Sigmoid colon (tissue), 7 donors: ENCODE results near the gene ROBO3. TPM values are rescaled to one million over a fixed set of nuclear protein-coding genes. Genes with fewer than 3 reads are reported as not detected.
A peak's percentile ranks its signal among the peaks of the same experiment; 100 is the strongest.

Source experiments
- DNase-seq: peaks from one replicate; pipeline ENCODE4 v3.0.0-alpha.2; 2019
- H3K27ac ChIP-seq, 4 donors: fragments of 200-600 bp; sonication (generic); one replicate each; pipeline ENCODE4 v1.5.1; 2016 to 2019; ENCODE audit warnings: mild to moderate bottlenecking in 1 of 4
- H3K27me3 ChIP-seq, 3 donors: fragments of 200-600 bp; sonication (generic); one replicate each; pipeline ENCODE4 v1.5.1; 2019; ENCODE audit warnings: mild to moderate bottlenecking in 1 of 3
- H3K36me3 ChIP-seq, 4 donors: fragments of 200-600 bp; sonication (generic); one replicate each; pipeline ENCODE4 v1.5.1; 2016 to 2019
- H3K4me1 ChIP-seq, 4 donors: fragments of 200-600 bp; sonication (generic); one replicate each; pipeline ENCODE4 v1.5.1; 2017 to 2019
- H3K4me3 ChIP-seq, 4 donors: fragments of 200-600 bp; sonication (generic); one replicate each; pipeline ENCODE4 v1.5.1; 2017 to 2019; ENCODE audit warnings: mild to moderate bottlenecking in 2 of 4, moderate library complexity in 1 of 4
- H3K9me3 ChIP-seq, 4 donors: fragments of 200-600 bp in 3 of 4; sonication (generic) in 3 of 4; one replicate each; pipeline versions ENCODE4 v1.5.1 to v1.6.1; 2013 to 2019
- CTCF ChIP-seq, 4 experiments: fragments of 450-650 bp in 3 of 4; fragments of 200-600 bp in 1 of 4; IDR thresholded peaks; one replicate each; pipeline ENCODE4 v1.5.1; 2016 to 2019; ENCODE audit warnings: antibody characterized with exemption in 4 of 4, mild to moderate bottlenecking in 3 of 4, moderate library complexity in 2 of 4
- EP300 ChIP-seq, 4 donors: sonication (generic); formaldehyde crosslinking; IDR thresholded peaks; one replicate each; pipeline ENCODE4 v1.6.1; 2017; ENCODE audit warnings: antibody characterized with exemption in 4 of 4
- POLR2A ChIP-seq, 2 donors: fragments of 450-650 bp; IDR thresholded peaks; one replicate each; pipeline ENCODE4 v1.6.1; 2016; ENCODE audit warnings: antibody characterized with exemption in 2 of 2, mild to moderate bottlenecking in 2 of 2, moderate library complexity in 2 of 2
- POLR2AphosphoS5 ChIP-seq, 4 donors: sonication (generic); formaldehyde crosslinking; IDR thresholded peaks; one replicate each; pipeline ENCODE4 v1.6.1; 2017; ENCODE audit warnings: antibody characterized with exemption in 4 of 4
- WGBS, 2 donors: extraction: QIAGEN DNeasy Blood & Tissue Kit; methylation state at CpG; one replicate each; pipeline ENCODE4 v1.1.7; 2013; 5-methylcytosine and 5-hydroxymethylcytosine counted together
- intact Hi-C: fragments of 100-400 bp; cut with DNase I; formaldehyde crosslinking; loops from one replicate; pipeline ENCODE4 v1.15.1; 2023
- polyA plus RNA-seq, 3 donors: library from polyadenylated mRNA; stranded (reverse); fragments of 200-250 nt; gene quantifications; one replicate each; pipeline ENCODE4 v1.2.3, GENCODE V29; 2013
- total RNA-seq, 4 donors: library from RNA; depleted of rRNA; stranded (reverse); fragments of >200 nt; gene quantifications; one replicate each; pipeline ENCODE4 v1.1.0, GENCODE V29; 2016
- donor health status: healthy with polysubstance abuse.
- donor health status: Bipolar disorder and iron deficiency.
- donor health status: healthy.

Gene ROBO3
- total and polyA plus RNA-seq, 7 donors, result 1.6 to 37.7 (median 9.1) TPM

GRCh38 chr11:124890151-124890550 lies 24.9 kb downstream of the ROBO3 start:
- H3K4me3 ChIP-seq, result no peak overlapping the region
- DNase-seq, result no peak
- H3K27me3 ChIP-seq, result peaks cover 0 to 39% (median 9%) of the 10 kb centered on the region in 3 donors
- TF ChIP-seq POLR2AphosphoS5 (IDR thresholded peaks at IDR 0.05), result no peak
- no peak for TF ChIP-seq EP300 (IDR thresholded peaks at IDR 0.05)
- no peak for TF ChIP-seq POLR2A (IDR thresholded peaks at IDR 0.05)
- TF ChIP-seq CTCF (IDR thresholded peaks at IDR 0.05), result no peak
- intact Hi-C loops, result no loop called here
- no peak overlapping the region for H3K27ac ChIP-seq
- no peaks in the 10 kb centered on the region for H3K36me3 ChIP-seq
- peaks cover 0 to 5% (median 2%) of the 10 kb centered on the region in 4 donors for H3K4me1 ChIP-seq
- no peaks in the 10 kb centered on the region for H3K9me3 ChIP-seq
- 85 to 90% methylated on average over 2 of the region's 2 CpGs for WGBS, 2 donors

- peaks cover 0 to 39% (median 9%) of the 10 kb centered on the region in 3 donors for H3K27me3 ChIP-seq
- DNase-seq, result peak; percentile 41
- peak overlapping the region in 1 of 4 donors; percentile 36 for H3K27ac ChIP-seq
- no peak for TF ChIP-seq EP300 (IDR thresholded peaks at IDR 0.05)
- TF ChIP-seq POLR2AphosphoS5 (IDR thresholded peaks at IDR 0.05), result no peak
- no peak for TF ChIP-seq POLR2A (IDR thresholded peaks at IDR 0.05)
- TF ChIP-seq CTCF (IDR thresholded peaks at IDR 0.05), result no peak
- 75 to 79% methylated on average over 9 of the region's 9 CpGs for WGBS, 2 donors
- no peaks in the 10 kb centered on the region for H3K36me3 ChIP-seq
- H3K4me3 ChIP-seq, result no peak overlapping the region
- intact Hi-C loops, result no loop called here
- H3K9me3 ChIP-seq, result no peaks in the 10 kb centered on the region
- H3K4me1 ChIP-seq, result peaks cover 0 to 5% (median 2%) of the 10 kb centered on the region in 4 donors
These were observed 25.6 kb downstream of the ROBO3 start for GRCh38 chr11:124890683-124891372.

- WGBS, 2 donors, result 68 to 80% methylated on average over 12 of the region's 12 CpGs
- intact Hi-C loops, result no loop called here
- H3K27ac ChIP-seq, result peak overlapping the region in 1 of 4 donors; percentile 49
- peaks cover 0 to 5% (median 2%) of the 10 kb centered on the region in 4 donors for H3K4me1 ChIP-seq
- H3K27me3 ChIP-seq, result peaks cover 0 to 36% (median 8%) of the 10 kb centered on the region in 3 donors
- no peaks in the 10 kb centered on the region for H3K36me3 ChIP-seq
- no peak for TF ChIP-seq EP300 (IDR thresholded peaks at IDR 0.05)
- no peak for TF ChIP-seq CTCF (IDR thresholded peaks at IDR 0.05)
- no peak for TF ChIP-seq POLR2A (IDR thresholded peaks at IDR 0.05)
- no peak for TF ChIP-seq POLR2AphosphoS5 (IDR thresholded peaks at IDR 0.05)
- no peaks in the 10 kb centered on the region for H3K9me3 ChIP-seq
- no peak overlapping the region for H3K4me3 ChIP-seq
- DNase-seq, result peak; percentile 60
These were observed 26.2 kb downstream of the ROBO3 start for GRCh38 chr11:124891373-124891861.

- Histone ChIP-seq H3K27ac (peak overlapping the region in 1 of 4 donors; percentile 49), H3K9me3 (no peaks in the 10 kb centered on the region), H3K36me3 (no peaks in the 10 kb centered on the region), H3K27me3 (peaks cover 0 to 31% (median under 1%) of the 10 kb centered on the region in 3 donors), H3K4me3 (no peak overlapping the region), H3K4me1 (peaks cover 0 to 5% (median 2%) of the 10 kb centered on the region in 4 donors)
- intact Hi-C loops, result no loop called here
- 82 to 89% methylated on average over 2 of the region's 2 CpGs for WGBS, 2 donors
- TF ChIP-seq CTCF (IDR thresholded peaks at IDR 0.05) (no peak), POLR2AphosphoS5 (IDR thresholded peaks at IDR 0.05) (no peak), EP300 (IDR thresholded peaks at IDR 0.05) (no peak), POLR2A (IDR thresholded peaks at IDR 0.05) (no peak)
- no peak for DNase-seq
These were observed 26.9 kb downstream of the ROBO3 start for GRCh38 chr11:124892146-124892545.
